HG03045 (cell line): Measurements from ENCODE around the gene SLC9A7.

Source experiments
- ATAC-seq: cut with Tn5 transposase; IDR thresholded peaks from one replicate; pipeline ENCODE4 v1.9.1; 2021; ENCODE audit warnings: mild to moderate bottlenecking, moderate library complexity; ENCODE audit not compliant: unreplicated experiment

SLC9A7 gene

DNA sequence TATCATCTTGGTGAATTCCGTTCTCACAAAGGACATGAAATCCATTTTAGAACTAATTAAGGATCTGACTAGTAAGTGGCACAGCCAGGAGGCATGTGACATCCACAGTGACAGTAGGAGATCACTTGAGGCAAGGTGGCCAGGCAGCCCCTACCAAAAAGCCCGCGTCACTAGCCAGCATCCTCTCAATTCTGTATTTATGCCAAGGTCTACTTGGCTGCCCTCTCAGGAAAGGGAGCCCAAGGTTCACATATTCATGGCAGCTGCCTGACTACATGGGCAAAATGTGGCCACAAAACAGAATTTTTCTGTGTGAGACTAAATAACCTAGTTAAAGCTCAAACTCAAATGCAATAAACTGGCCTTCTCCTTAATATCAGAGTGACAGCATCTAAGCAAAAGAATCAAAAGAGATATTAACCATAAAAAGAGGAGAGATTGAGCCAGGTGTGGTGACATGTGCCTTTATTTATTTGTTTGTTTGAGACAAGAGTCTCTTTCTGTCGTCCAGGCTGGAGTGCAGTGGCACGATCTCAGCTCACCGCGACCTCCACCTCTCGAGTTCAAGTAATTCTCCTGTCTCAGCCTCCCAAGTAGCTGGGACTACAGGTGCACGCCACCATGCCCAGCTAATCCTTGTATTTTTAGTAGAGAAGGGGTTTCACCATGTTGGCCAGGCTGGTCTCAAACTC is 51.5 kb downstream of the SLC9A7 start:
- no peak for ATAC-seq

GRCh38 chrX:46704767-46705386 is 54.0 kb downstream of the SLC9A7 start:
- ATAC-seq = peak; percentile 87

DNA sequence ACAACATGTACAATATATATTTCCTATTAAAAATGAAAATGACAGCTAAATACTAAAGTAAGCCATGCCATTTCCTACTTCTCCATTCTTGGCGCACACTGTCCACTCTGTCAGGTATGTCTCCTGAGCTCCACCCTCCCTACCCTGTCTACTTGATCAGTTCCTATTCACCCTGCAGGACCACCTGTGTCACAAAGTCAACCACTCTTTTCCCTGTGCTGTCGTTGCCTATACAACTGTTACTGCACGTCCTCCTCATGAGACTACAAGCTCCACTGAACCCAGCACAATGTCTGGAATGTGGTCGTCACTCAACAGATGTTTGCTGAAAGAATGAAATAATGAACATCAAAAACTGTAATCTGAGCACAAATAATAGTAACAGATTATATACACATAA is 54.9 kb downstream of the SLC9A7 start:
- no peak for ATAC-seq

DNA sequence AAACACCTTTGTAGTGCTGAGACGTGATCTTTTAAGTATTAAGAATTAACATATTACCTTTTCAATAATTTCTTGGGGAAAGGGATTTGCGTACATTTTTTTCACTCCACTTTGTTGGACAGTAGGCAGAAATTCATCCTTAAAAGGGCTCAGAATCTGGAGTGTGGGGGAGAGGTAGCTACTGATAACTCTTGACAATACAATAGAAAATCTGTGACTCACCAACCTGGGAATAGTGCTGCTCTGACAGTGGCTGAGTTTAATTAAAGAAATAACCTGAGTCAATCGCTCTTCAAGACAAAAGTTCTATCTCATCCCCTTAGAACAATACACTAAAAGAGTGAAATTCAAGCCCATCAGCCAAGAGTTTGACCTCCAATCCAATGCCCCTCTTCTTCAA is 60.2 kb downstream of the SLC9A7 start:
- ATAC-seq = no peak

DNA sequence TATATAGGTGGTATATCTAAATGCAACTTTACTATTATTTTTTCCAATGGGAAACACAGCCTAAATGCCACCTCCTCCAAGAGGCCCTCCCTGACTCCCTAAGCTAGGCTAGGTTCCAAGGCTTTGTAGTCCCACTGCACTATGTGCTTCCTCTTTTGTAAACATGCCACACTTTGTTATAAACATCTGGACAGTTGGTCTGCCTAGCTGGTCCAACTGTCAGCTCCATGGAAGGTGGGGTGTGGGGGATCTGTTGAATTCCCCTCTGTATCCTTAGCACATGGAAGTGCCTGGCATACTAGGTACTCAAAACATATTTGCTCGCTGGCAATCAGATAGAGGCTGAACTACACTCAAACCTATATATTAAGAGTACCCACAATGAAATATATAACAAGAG is 63.4 kb downstream of the SLC9A7 start:
- ATAC-seq = no peak

GRCh38 chrX:46694549-46694948 is 64.4 kb downstream of the SLC9A7 start:
- no peak for ATAC-seq

- ATAC-seq = no peak
Measured at GRCh38 chrX:46693149-46693548, 65.8 kb downstream of the SLC9A7 start.

- no peak for ATAC-seq
Measured at GRCh38 chrX:46690818-46691217, 68.1 kb downstream of the SLC9A7 start.

GRCh38 chrX:46687619-46688018 is 71.3 kb downstream of the SLC9A7 start:
- no peak for ATAC-seq

DNA sequence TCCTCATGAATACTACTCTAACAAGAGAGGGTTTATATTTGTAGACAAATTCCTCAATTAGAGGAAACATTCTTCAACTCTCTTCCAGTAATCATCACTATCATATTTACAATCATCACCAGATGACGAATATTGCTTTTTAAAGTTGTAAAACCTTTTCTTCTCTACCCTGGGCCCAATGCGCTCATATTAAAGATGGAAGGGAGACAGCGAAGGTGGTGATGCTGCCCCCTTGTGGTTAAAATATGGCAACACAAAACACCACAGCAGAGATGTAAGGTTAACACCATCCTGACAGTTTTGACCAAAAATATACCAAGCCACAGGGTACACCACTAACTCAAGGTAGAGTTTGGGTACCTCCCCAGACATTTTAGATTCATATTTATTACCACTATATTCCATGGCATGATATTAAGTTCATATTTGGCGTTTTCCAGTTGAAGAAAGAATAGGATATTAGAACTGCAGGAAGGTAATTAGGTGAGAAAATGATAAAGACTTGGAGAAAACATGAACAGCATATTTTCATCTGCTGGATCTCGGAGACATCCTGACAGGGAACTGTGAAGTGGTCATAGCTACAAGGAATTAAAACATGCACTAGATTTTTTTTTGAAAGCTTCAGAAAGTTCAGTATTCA is 72.8 kb downstream of the SLC9A7 start:
- ATAC-seq = no peak

DNA sequence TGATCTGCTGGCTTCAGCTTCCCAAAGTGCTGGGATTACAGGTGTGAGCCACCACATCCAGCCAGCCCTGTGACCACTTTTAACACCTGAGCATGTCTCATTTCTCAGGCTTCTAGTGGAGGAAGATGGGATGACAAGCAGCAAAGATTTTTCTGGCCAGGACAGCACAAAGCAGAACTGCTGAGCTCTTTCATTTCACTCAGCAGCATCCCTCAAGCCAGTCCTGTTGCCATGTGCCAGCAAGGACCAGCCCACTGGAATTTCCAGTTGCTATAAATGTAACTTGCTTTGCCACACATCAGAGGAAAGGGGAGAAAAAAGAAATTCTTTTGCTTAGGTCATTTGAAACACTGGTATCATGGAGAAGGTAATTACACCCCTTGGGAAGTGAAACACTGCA is 75.9 kb downstream of the SLC9A7 start:
- no peak for ATAC-seq

GRCh38 chrX:46681849-46682248 is 77.1 kb downstream of the SLC9A7 start:
- no peak for ATAC-seq

DNA sequence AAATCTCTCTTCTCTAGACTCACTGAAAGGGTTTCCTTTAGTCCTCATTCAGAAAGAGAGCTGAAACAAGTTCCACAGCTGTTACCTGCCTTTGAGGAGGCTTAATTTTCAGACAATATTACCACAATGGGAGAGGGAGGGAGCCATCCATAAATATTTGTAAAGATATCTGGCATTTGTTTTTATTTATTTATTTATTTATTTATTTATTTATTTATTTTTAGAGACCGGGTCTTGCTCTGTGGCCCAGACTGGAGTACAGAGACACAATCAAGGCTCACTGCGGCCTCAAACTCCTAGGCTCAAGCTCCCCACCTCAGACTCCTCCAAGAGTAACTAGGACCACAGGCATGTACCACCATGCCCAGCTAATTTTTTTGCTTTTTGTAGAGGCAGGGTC is 80.7 kb downstream of the SLC9A7 start:
- ATAC-seq = no peak

DNA sequence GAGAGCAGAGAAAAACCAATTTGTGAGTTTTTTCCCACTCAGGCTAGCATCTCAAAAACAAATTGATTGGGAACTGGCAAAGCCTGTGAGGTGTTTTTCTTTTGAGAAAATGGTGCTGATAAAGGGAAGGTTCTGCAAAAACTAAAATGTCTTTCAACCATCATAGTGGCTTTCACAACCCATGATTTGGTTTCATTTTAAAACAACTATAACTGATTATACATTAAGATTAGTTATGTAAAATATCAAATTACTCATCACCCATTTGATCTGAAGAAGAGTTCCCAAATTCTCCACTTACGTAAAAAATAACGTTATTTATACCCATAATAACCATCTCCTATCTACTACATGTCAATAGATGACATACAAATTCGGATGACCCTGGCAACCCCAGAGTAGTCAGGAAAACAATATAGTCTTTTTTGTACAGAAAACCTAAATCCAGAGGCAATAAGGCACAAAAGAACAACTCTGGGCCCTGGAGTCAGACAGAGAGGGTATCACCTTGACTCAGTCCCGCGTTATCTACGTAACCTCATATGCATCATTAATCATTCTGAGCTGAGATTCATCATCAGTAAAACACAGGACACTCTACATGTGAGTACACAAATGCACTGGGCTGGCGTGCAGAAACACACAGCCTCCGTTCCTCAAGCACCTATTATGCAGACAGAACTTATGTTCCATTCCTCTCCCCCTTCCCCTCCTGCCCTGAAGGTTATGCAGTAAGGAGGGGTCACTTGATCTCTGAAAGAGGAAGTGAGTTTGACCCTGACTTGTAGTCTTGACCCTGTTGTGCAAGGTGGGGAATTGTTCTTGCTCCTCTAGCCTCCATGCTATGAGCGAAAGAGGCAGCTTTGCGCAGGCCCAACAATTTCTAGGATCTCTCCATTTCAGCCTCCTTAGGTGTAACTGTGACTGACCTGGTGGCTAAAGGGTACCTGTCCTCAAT is 82.2 kb downstream of the SLC9A7 start:
- no peak for ATAC-seq

DNA sequence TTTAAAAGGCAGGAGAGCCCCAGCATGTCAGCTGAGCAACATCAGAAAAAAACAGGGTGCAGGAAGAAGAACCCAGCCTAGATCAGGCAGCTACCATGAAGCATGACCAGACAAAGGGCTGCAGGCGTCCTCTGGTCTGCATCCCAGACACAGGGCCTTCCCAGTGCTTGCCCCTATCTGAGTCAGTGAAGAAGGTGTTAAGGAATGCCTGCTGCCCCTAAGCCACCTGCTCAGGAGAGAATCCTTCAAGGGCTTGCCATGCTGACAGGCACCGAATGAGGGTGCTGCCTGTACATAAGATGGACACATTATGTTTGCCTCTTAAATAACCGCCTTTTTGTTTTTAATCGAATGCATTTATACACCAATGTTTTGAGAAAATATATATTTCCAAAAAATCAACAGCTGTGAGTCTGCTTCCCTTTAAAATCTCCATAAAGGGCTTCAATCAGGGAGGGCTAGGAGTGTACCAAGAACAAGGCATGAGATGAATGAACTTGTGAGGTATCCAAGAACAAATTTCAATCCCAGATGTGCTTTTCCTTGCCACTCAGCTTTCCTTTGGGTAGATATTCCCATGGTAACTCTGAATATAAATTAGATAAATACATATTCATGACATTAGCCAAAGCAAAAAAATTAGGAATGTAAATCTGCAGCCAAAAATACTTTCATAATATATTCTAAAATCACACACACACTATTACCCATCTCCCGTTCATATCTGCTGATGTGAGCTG is 85.1 kb downstream of the SLC9A7 start:
- ATAC-seq = no peak

- ATAC-seq = no peak
Measured at GRCh38 chrX:46670316-46670715, 88.6 kb downstream of the SLC9A7 start.

GRCh38 chrX:46666831-46667230 is 92.1 kb downstream of the SLC9A7 start:
- no peak for ATAC-seq

- no peak for ATAC-seq
Measured at GRCh38 chrX:46665232-46666152, 93.4 kb downstream of the SLC9A7 start.

DNA sequence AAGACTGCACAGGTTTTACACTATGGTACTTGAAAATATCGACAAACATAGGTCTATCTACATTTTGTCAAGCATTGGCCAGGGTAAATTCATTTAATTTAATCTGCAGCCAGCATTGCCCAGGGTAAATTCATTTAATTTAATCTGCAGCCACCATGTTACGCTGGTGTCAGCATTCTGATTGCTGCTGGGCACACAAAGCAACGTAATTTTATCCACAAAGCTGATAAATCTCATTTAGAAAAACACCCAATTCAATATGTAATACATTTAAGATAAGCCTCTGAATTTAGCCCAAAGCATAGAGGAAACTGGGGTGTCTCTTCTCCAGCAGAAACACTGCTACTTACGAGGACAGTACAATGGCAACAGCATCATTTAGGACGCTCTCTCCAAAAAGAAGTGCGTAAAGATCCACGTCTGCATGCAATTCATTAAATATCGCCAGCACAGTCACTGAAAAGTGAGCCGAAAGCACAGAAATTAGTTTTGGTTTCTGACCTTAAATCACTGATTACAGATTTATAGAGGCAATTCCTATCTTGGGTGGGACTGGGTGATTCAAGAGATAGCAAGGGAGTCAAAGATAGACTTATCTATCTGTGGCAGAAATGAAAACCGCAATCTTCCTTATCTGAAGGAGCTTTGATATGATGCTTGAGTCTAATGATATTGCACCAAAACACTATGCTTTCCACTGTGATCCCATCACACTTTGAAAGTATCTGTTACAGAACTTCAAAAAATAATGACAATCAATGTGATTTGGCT is 96.5 kb downstream of the SLC9A7 start:
- no peak for ATAC-seq
